Activated T-cell treated with anti-CD3 and anti-CD28 coated beads, Interleukin-2, amount 50 U/mL, for 24 hours (primary cell): ENCODE data around the gene ACOT11.
"Not testable (repeated sequence)": the region's sequence is repeated elsewhere in the genome, so short reads cannot be mapped to it uniquely, and the experiment has no call there.

ENCODE experiments used
- DNase-seq: peaks from one replicate; pipeline ENCODE4 v3.0.0-alpha.2; 2020
- H3K27ac Mint-ChIP-seq: 2 replicates; pipeline ENCODE4 v1.8.0; 2020; ENCODE audit warnings: mild to moderate bottlenecking, mixed read lengths
- H3K27me3 Mint-ChIP-seq: 2 replicates; pipeline ENCODE4 v1.8.0; 2020; ENCODE audit warnings: mixed read lengths
- H3K36me3 Mint-ChIP-seq: 2 replicates; pipeline ENCODE4 v1.8.0; 2020; ENCODE audit warnings: low read depth, mixed read lengths
- H3K4me1 Mint-ChIP-seq: 2 replicates; pipeline ENCODE4 v1.8.0; 2020; ENCODE audit warnings: low read depth, mixed read lengths
- H3K4me3 Mint-ChIP-seq: 2 replicates; pipeline ENCODE4 v1.8.0; 2020; ENCODE audit warnings: mild to moderate bottlenecking, moderate library complexity, mixed read lengths
- H3K9me3 Mint-ChIP-seq: 2 replicates; pipeline ENCODE4 v1.8.0; 2020; ENCODE audit warnings: mixed read lengths

Gene ACOT11

DNA sequence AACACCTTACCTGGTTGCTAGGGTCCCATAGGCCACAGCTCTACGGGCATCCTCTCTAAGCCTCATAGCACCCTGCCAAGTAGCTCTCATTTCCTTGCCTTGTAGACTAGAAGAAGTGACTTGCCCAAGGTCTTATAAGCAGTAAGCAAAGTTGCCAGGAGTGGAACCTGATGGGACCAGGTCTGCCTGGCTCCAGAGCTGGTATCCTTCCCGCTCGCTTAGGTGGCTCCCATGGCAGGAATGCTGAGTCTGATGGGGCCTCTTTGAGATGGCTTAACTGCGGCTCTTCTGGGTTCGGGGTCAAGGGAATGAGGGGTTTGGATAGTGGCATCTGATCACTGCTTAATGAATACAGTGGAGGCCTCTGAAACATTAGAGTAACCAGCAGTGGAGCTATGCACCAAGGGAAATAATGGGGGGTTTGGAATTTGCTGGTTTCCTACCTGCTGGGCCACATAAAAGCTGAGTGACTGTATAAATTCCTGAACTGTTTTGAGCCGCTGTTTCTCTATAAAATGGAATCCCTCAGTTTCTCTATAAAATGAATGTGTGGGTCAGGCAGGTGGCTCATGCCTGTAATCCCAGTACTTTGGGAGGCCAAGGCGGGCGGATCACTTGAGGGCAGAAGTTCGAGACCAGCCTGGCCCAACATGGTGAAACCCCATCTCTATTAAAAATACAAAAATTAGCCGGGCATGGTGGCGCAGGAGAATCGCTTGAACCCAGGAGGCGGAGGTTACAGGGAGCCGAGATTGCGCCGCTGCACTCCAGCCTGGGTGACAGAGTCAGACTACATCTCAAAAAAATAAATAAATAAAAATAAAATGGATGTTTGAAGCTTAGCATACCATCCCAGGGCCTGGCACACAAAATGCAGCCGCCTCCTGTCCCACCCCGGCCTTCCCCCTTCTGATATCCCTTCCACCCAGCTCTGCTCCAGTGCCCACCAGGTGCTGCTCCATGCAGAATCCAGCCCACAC lies 62.9 kb downstream of the ACOT11 start:
- no peak overlapping the region for H3K27ac Mint-ChIP-seq
- H3K9me3 Mint-ChIP-seq = no peaks in the 10 kb centered on the region
- H3K4me1 Mint-ChIP-seq = no peaks in the 10 kb centered on the region

DNA sequence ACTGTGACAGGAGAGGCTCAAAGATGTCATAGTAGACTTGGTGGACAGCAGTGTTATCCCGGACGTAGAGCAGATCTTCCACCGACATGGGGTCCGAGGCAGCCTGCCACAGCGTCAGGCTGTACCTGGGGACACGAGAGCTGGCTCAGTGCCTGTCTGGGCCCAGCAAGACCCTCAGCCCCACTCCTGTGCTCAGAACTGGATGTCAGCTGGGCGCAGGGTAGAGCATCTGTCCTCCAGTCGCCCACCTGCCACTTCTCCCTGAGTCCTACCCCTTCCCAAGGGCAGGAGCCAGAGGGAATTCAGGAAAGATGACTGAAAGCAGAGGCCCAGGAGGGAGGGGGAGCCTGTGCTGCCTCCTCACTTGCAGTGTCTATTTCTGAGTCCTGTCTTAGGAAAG lies 63.6 kb downstream of the ACOT11 start:
- H3K4me3 Mint-ChIP-seq = no peak overlapping the region

More for the DNA sequence above, 62.9 kb downstream of the ACOT11 start:
- Mint-ChIP-seq H3K27me3 (no peaks in the 10 kb centered on the region), H3K4me3 (no peak overlapping the region), H3K36me3 (no peaks in the 10 kb centered on the region)
- no peak for DNase-seq

DNA sequence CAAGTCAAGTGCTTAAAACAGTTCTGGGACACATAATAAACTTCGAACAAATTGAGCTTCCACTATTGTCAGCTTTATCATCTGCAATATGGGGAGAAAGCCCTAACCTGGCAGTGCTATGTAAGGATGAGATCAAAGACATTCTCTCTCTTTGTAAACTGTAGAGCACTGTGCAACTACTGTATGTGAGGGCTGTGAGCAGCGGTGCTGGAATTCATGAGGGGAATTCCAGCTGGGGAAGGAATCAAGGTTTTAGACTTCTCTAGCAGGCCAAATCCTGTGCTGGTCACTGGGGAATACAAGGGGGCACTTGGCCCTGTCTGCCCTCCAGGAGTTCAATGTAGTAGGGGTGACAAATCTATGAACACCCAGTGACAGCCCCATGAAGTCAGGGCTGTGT lies 66.0 kb downstream of the ACOT11 start:
- Mint-ChIP-seq H3K9me3 (no peaks in the 10 kb centered on the region), H3K4me1 (no peaks in the 10 kb centered on the region), H3K4me3 (no peak overlapping the region), H3K27me3 (no peaks in the 10 kb centered on the region), H3K27ac (no peak overlapping the region), H3K36me3 (no peaks in the 10 kb centered on the region)
- DNase-seq = no peak

More for the DNA sequence above, 63.6 kb downstream of the ACOT11 start:
- no peaks in the 10 kb centered on the region for H3K9me3 Mint-ChIP-seq
- no peaks in the 10 kb centered on the region for H3K36me3 Mint-ChIP-seq
- no peak overlapping the region for H3K27ac Mint-ChIP-seq
- no peaks in the 10 kb centered on the region for H3K4me1 Mint-ChIP-seq
- no peak for DNase-seq
- no peaks in the 10 kb centered on the region for H3K27me3 Mint-ChIP-seq

DNA sequence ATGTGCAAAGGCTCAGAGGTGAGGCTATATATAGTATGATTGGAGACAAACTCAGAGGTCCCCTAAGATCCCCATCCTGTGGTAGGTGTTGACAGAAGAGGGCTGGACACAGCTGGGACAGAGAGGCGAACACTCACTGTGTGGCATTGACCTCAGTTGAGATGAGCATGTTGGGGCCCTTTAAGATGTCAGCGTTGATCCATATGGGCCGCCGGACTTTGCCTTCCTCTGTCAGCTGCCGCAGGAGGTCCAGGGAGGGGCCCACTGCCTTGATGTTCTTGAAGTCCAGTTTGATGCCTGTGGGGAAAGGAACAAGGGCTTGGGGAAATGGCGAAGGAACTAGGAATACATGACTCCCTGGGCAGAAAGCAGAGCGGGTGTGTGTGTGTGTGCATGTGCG lies 66.5 kb downstream of the ACOT11 start:
- no peak overlapping the region for H3K4me3 Mint-ChIP-seq
- DNase-seq = no peak
- H3K27me3 Mint-ChIP-seq = no peaks in the 10 kb centered on the region
- no peak overlapping the region for H3K27ac Mint-ChIP-seq
- no peaks in the 10 kb centered on the region for H3K36me3 Mint-ChIP-seq
- H3K4me1 Mint-ChIP-seq = no peaks in the 10 kb centered on the region
- H3K9me3 Mint-ChIP-seq = no peaks in the 10 kb centered on the region

DNA sequence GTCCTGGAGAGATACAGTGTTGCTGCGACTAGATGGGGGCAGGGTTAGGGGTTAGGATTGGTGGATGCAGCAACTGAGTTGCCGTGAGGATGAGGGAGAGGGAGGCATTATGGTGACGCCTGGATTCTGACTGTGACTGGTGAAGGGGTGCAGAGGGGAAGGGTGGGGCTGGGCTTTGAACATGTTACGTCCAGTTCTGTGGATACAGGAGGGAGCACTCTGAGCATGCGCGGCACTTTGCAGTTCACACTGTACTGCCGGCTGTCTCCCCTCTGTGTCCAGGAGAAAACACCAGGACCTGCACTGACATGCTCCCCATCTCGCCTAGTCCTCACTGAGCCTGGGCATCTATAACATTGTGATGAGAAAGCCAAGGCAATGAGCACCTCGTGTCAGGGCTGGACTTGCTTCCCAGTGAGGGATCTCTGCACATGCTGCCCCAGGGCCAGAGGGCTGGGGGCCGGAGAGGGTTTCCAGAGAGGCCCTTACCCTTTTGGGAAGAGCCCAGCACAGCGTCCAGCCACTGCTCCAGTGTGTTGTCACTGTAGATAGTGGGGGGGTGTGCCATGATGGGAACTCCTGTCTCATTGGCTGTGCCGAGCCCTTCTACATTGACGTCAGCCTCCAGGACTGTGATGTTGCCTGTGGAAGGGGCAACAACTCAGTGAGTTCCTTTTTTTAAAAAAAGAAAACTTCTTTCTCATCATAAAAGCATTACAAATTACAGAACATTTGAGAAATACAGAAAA lies 67.7 kb downstream of the ACOT11 start:
- Mint-ChIP-seq H3K27me3 (no peaks in the 10 kb centered on the region), H3K27ac (no peak overlapping the region), H3K4me1 (no peaks in the 10 kb centered on the region), H3K36me3 (no peaks in the 10 kb centered on the region), H3K4me3 (no peak overlapping the region), H3K9me3 (no peaks in the 10 kb centered on the region)
- DNase-seq = no peak

DNA sequence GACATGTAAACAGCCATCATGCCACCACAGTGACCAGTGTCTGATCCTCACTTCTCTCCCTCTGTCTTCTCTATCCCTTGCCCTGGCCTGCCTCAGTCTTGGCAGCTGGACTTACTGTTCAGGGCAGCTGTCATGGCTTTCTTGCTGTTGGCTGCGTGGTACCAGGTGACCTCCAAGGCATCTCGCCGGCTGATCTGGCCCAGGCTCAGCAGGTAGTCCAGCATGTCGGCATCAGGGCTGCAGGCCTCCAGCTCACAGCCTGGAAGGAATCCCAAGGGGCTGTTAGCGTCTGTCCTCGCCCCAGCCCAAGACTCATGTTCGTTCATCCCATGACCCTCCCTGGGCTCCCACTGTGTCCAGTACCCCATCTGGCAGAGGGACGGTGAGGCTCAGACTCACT lies 71.7 kb downstream of the ACOT11 start:
- no peak for DNase-seq
- Mint-ChIP-seq H3K4me1 (no peaks in the 10 kb centered on the region), H3K27me3 (no peaks in the 10 kb centered on the region), H3K4me3 (no peak overlapping the region), H3K36me3 (no peaks in the 10 kb centered on the region), H3K27ac (no peak overlapping the region), H3K9me3 (no peaks in the 10 kb centered on the region)

DNA sequence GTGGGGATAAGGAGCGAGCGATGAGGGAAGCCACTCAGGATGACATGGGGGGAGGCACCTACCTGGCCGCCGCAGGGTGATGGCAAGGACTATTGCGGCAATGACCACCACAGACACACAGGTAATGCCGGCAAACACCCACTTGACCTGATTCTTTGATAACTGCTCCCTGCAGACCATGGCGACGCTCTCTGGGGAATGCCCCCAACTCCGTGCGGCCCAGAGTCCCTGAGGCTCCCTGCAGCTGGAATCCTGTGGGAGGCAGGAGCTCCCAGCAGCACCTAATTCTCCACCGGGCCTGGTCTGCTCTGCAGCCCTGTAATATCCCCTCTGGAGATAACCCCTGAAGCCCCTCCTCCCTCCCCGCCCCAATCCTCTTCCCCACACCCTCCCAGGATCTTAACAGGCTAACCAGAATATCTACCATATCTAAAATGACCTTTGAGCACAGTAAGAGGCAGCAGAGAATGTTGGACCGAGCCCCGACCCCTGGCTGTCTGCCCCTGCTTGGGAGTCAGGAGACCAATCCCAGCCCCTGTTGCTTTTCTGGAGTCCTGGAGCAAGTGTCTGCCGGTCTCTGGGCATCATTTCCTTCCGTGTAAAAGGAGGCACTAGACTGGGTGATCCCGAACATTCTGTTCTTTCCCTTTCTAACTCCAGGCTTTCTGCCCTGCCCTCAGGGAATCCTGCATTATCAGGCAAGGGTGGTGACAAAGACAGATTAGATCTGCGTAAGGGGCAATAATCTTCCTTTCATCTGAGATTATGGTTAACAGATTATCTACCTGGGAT lies 75.4 kb downstream of the ACOT11 start, which contains the start of gene FAM151A:
FAM151A (minus strand) TSS at position 310 of the 792 bp plus-strand sequence; CDS start at position 180, 130 bp downstream.
- H3K9me3 Mint-ChIP-seq = no peaks in the 10 kb centered on the region
- H3K4me1 Mint-ChIP-seq = no peaks in the 10 kb centered on the region
- DNase-seq = no peak
- no peaks in the 10 kb centered on the region for H3K36me3 Mint-ChIP-seq
- H3K4me3 Mint-ChIP-seq = no peak within 1 kb of the TSS
- H3K27ac Mint-ChIP-seq = no peak within 1 kb of the TSS
- H3K27me3 Mint-ChIP-seq = no peaks in the 10 kb centered on the region

DNA sequence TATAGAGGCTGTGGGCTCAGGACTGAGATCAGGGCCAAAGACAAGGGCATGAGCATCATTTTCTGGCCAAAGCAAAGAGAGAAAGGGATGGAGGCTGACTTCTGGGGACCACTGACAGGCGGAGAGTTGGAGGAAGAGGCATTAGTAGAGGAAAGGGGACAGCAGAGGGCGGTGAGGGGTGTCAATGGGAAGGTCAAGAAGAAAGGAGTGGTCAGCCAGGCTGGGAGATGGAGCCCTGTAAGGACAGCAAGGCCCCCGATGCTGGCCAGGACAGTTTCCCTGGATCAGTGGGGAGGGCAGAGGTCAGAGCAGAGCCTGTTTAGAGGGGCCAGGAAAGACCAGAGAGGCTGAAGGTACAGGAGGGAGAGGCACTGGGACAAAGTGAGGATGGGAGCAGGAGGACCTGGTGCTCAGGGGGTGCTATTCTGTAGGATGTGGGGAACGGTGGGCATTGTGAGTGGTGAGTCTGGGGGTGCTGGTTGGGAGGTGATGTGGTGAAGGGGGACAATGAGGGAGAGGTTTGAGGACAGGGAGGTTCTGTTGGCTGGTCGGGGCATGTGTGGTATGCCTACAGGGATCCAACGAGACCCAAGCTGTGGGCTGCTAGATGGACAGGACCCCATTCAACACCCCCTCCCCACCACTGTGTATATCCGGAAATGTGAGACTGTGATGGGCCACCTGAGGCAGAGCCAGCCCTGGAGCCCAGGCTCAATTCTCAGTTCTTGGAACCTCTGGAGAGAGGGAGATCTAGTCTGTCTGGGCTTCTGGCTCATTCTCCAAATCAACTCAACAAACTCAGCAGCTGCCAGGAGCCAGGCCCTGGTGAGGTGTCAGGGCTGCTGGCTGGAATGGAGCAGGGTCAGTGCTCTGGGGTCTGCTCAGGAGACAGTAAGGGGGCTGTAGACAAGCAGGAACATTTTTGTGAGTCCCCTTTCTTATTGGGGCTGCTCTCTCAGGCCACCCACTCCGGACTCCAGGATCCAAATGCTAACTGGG lies 76.7 kb downstream of the ACOT11 start:
- no peak overlapping the region for H3K27ac Mint-ChIP-seq
- no peak overlapping the region for H3K4me3 Mint-ChIP-seq
- H3K36me3 Mint-ChIP-seq = no peaks in the 10 kb centered on the region
- no peaks in the 10 kb centered on the region for H3K4me1 Mint-ChIP-seq
- no peak for DNase-seq
- H3K27me3 Mint-ChIP-seq = no peaks in the 10 kb centered on the region
- H3K9me3 Mint-ChIP-seq = no peaks in the 10 kb centered on the region

DNA sequence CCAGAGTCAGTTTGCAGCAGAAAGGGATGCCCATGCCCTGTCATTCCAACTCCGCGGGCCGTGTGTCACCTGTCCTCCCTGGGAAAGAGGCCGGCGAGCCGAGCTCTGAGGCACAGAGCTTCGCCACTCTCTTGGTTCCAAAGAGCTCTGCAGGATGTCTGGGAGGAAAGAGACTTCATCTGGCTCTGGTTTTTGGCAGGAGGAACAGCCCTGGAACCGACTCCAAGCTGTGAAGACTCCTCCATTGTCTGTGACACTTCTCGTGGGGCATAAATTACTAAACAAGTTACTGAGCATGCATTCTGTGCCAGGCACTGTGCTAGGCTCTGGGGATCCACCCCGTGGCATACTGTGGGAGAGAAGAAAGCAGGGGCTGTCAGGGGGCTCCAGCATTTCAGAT lies 79.2 kb downstream of the ACOT11 start:
- DNase-seq = no peak
- no peaks in the 10 kb centered on the region for H3K9me3 Mint-ChIP-seq
- peaks cover 7% of the 10 kb centered on the region for H3K27me3 Mint-ChIP-seq
- no peaks in the 10 kb centered on the region for H3K36me3 Mint-ChIP-seq
- H3K27ac Mint-ChIP-seq = no peak overlapping the region
- no peaks in the 10 kb centered on the region for H3K4me1 Mint-ChIP-seq
- no peak overlapping the region for H3K4me3 Mint-ChIP-seq

DNA sequence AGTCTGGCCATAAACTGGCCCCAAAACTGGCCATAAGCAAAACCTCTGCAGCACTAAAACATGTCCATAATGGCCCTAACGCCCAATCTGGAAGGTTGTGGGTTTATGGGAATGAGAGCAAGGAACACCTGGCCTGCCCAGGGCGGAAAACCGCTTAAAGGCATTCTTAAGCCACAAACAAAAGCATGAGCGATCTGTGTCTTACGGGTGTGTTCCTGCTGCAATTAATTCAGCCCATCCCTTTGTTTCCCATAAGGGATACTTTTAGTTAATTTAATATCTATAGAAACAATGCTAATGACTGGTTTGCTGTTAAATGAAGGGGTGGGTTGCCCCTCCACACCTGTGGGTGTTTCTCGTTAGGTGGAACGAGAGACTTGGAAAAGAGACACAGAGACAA lies 87.8 kb downstream of the ACOT11 start:
- H3K36me3 Mint-ChIP-seq, H3K27me3 Mint-ChIP-seq, H3K27ac Mint-ChIP-seq, H3K4me3 Mint-ChIP-seq, H3K9me3 Mint-ChIP-seq, DNase-seq, H3K4me1 Mint-ChIP-seq: not testable (repeated sequence)

DNA sequence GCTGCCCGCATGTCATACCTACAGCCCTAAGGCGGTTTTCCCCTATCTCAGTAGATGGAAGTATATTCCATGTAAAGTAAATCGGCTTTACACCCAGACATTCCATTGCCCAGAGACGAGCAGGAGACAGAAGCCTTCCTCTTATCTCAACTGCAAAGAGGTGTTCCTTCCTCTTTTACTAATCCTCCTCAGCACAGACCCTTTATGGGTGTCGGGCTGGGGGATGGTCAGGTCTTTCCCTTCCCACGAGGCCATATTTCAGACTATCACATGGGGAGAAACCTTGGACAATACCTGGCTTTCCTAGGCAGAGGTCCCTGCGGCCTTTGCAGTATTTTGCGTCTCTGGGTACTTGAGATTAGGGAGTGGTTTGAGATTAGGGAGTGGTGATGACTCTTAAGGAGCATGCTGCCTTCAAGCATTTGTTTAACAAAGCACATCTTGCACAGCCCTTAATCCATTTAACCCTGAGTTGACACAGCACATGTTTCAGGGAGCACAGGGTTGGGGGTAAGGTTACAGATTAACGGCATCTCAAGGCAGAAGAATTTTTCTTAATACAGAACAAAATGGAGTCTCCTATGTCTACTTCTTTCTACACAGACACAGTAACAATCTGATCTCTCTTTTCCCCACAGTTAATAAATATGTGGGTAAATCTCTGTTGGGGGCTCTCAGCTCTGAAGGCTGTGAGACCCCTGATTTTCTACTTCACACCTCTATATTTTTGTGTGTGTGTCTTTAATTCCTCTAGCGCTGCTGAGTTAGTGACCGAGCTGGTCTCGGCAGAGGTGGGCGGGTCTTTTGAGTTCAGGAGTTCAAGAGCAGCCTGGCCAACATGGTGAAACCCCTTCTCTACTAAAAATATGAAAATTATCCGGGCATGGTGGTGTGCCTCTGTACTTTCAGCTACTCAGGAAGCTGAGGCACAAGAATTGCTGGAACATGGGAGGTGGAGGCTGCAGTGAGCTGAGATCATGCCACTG lies 88.7 kb downstream of the ACOT11 start:
- not testable (repeated sequence) for H3K9me3 Mint-ChIP-seq, H3K36me3 Mint-ChIP-seq, H3K27me3 Mint-ChIP-seq, H3K4me1 Mint-ChIP-seq, H3K4me3 Mint-ChIP-seq, H3K27ac Mint-ChIP-seq, DNase-seq

DNA sequence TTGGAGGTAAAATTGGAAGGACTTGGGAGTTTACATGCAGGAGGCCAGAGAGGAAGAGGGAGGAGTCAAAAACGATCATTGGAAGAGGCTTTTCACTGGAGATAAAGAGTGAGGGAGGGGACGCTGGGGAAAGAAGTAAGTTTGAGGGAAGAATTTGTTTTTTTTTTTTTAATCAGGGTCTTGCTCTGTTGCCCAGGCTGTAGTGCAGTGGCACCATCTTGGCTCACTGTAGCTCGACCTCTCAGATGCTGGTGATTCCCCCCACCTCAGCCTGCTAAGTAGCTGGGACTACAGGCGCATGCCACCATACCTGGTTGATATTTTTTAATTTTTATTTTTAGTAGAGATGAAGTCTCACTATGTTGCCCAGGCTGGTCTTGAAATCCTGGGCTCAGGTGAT lies 92.3 kb downstream of the ACOT11 start:
- Mint-ChIP-seq H3K27ac (no peak overlapping the region), H3K27me3 (no peaks in the 10 kb centered on the region), H3K9me3 (peaks cover 7% of the 10 kb centered on the region), H3K4me1 (no peaks in the 10 kb centered on the region), H3K36me3 (no peaks in the 10 kb centered on the region), H3K4me3 (no peak overlapping the region)
- no peak for DNase-seq
